H1 (cell line): ENCODE data around the gene SLC7A7. TPM values are rescaled to one million over a fixed set of nuclear protein-coding genes. Genes with fewer than 3 reads are reported as not detected.

Experiments used
- CTCF ChIA-PET: fragments of 300-600 bp; sonication (Branson Sonifier 250); formaldehyde crosslinking; loops from one replicate; lab custom pipeline; 2021; ENCODE audit not compliant: partially characterized antibody; lab: Charles Lee
- POLR2A ChIA-PET: fragments of 300-600 bp; sonication (Branson Sonifier 250); formaldehyde crosslinking; loops from one replicate; lab custom pipeline; 2021; ENCODE audit warnings: inconsistent platforms; ENCODE audit not compliant: partially characterized antibody; lab: Charles Lee
- DNase-seq, 2 experiments: peaks; one replicate each; pipeline versions ENCODE4 v3.0.0 to v3.0.0-alpha.2; 2010 to 2022; ENCODE audit warnings: low spot score in 2 of 2, low read depth in 1 of 2, mixed read lengths in 1 of 2
- FAIRE-seq: peaks from 2 replicates; lab custom pipeline; 2011; peaks lifted over from hg19 to GRCh38; lab: Jason Lieb, UNC
- H2AFZ ChIP-seq: 2 replicates; pipeline ENCODE4 v1.8.1; 2012; ENCODE audit warnings: low read length, inconsistent platforms
- H2AK5ac ChIP-seq: 2 replicates; pipeline ENCODE4 v1.6.1; 2013; ENCODE audit warnings: low read depth, low read length
- H2BK120ac ChIP-seq: replicated peaks from 2 replicates; pipeline ENCODE3; 2013; ENCODE audit warnings: low read depth, low read length, inconsistent platforms
- H2BK12ac ChIP-seq: 2 replicates; pipeline ENCODE4 v1.6.1; 2013; ENCODE audit warnings: low read depth, low read length
- H2BK15ac ChIP-seq: 2 replicates; pipeline ENCODE4 v1.6.1; 2013; ENCODE audit warnings: low read length
- H2BK20ac ChIP-seq: 2 replicates; pipeline ENCODE4 v1.6.1; 2013; ENCODE audit warnings: low read length
- H2BK5ac ChIP-seq: 2 replicates; pipeline ENCODE4 v1.6.1; 2013; ENCODE audit warnings: low read depth, low read length
- H3K14ac ChIP-seq: 2 replicates; pipeline ENCODE4 v1.6.1; 2013; ENCODE audit warnings: inconsistent platforms; ENCODE audit not compliant: insufficient read length
- H3K18ac ChIP-seq: 2 replicates; pipeline ENCODE4 v1.6.1; 2013; ENCODE audit warnings: low read length; ENCODE audit errors: extremely low read depth
- H3K23ac ChIP-seq: 2 replicates; pipeline ENCODE4 v1.6.1; 2013; ENCODE audit warnings: inconsistent platforms; ENCODE audit not compliant: insufficient read length
- H3K23me2 ChIP-seq: 2 replicates; pipeline ENCODE4 v1.6.1; 2013; ENCODE audit warnings: low read depth, low read length
- H3K27ac ChIP-seq: 2 replicates; pipeline ENCODE4 v1.6.1; 2011; ENCODE audit warnings: low read depth, low read length, inconsistent platforms
- H3K27me3 ChIP-seq, 4 experiments: replicated peaks in 1 of 4; 1 replicate in 1 of 4; 2 replicates in 3 of 4; pipeline versions ENCODE4 v1.6.1 to v1.8.1; 2011 to 2013; ENCODE audit warnings: low read length in 3 of 4, mild to moderate bottlenecking in 3 of 4, inconsistent platforms in 2 of 4, mixed read lengths in 2 of 4, moderate library complexity in 1 of 4; ENCODE audit not compliant: control insufficient read depth in 3 of 4, insufficient read depth in 3 of 4; ENCODE audit errors: extremely low read depth in 1 of 4
- H3K36me3 ChIP-seq, 4 experiments: 2 replicates each; pipeline versions ENCODE4 v1.6.1 to v1.8.1; 2011 to 2013; ENCODE audit warnings: mild to moderate bottlenecking in 4 of 4, low read length in 3 of 4, moderate library complexity in 2 of 4, control low read depth in 1 of 4, inconsistent platforms in 1 of 4; ENCODE audit not compliant: insufficient read depth in 4 of 4, control insufficient read depth in 2 of 4
- H3K4ac ChIP-seq: replicated peaks from 2 replicates; pipeline ENCODE3; 2013; ENCODE audit warnings: low read length, low read depth, mixed read lengths, inconsistent platforms; ENCODE audit not compliant: insufficient read length
- H3K4me1 ChIP-seq, 4 experiments: replicated peaks in 1 of 4; 1 replicate in 1 of 4; 2 replicates in 3 of 4; pipeline versions ENCODE4 v1.6.1 to v1.8.1; 2011 to 2013; ENCODE audit warnings: low read length in 3 of 4, inconsistent platforms in 2 of 4, mixed read lengths in 1 of 4; ENCODE audit not compliant: insufficient read depth in 4 of 4, control insufficient read depth in 3 of 4
- H3K4me2 ChIP-seq, 2 experiments: 2 replicates each; pipeline versions ENCODE4 v1.6.1 to v1.8.1; 2011 to 2013; ENCODE audit warnings: low read depth in 2 of 2, low read length in 2 of 2, control low read depth in 1 of 2, inconsistent platforms in 1 of 2, mild to moderate bottlenecking in 1 of 2; ENCODE audit not compliant: insufficient read depth in 1 of 2
- H3K4me3 ChIP-seq, 4 experiments: fragments of 200-600, 300-600 bp in 1 of 4; sonication (generic), shearing (Covaris generic), sonication (Bioruptor Twin) in 1 of 4; 2 replicates each; pipeline versions ENCODE4 v1.5.1 to v1.8.1; 2011 to 2016; ENCODE audit warnings: low read length in 4 of 4, low read depth in 3 of 4, control low read depth in 2 of 4, inconsistent platforms in 2 of 4, mild to moderate bottlenecking in 2 of 4, mixed read lengths in 1 of 4, moderate library complexity in 1 of 4; ENCODE audit not compliant: insufficient read depth in 2 of 4; ENCODE audit errors: extremely low read depth in 1 of 4
- H3K56ac ChIP-seq: replicated peaks from 2 replicates; pipeline ENCODE3; 2013; ENCODE audit warnings: low read depth, mild to moderate bottlenecking, mixed read lengths, low read length, inconsistent platforms; ENCODE audit not compliant: insufficient read length
- H3K79me1 ChIP-seq: 2 replicates; pipeline ENCODE4 v1.6.1; 2013; ENCODE audit warnings: low read depth, low read length, control low read depth
- H3K79me2 ChIP-seq, 2 experiments: 2 replicates each; pipeline versions ENCODE4 v1.6.1 to v1.8.1; 2012 to 2013; ENCODE audit warnings: low read length in 2 of 2, mild to moderate bottlenecking in 2 of 2, inconsistent platforms in 1 of 2; ENCODE audit not compliant: insufficient read depth in 2 of 2, control insufficient read depth in 1 of 2
- H3K9ac ChIP-seq, 4 experiments: replicated peaks in 1 of 4; 1 replicate in 1 of 4; 2 replicates in 3 of 4; pipeline versions ENCODE4 v1.6.1 to v1.8.1; 2011 to 2013; ENCODE audit warnings: low read depth in 3 of 4, low read length in 3 of 4, control low read depth in 2 of 4, mild to moderate bottlenecking in 2 of 4, moderate library complexity in 2 of 4, inconsistent platforms in 1 of 4; ENCODE audit errors: extremely low read depth in 1 of 4
- H3K9me3 ChIP-seq, 2 experiments: 2 replicates each; pipeline versions ENCODE4 v1.6.1 to v1.8.1; 2012 to 2013; ENCODE audit warnings: mild to moderate bottlenecking in 2 of 2, moderate library complexity in 2 of 2, control low read depth in 1 of 2, inconsistent platforms in 1 of 2, low read depth in 1 of 2, low read length in 1 of 2, mixed read lengths in 1 of 2; ENCODE audit not compliant: insufficient read depth in 2 of 2
- H4K20me1 ChIP-seq, 2 experiments: replicated peaks in 1 of 2; 2 replicates each; pipeline versions ENCODE3 to v1.8.1; 2011 to 2013; ENCODE audit warnings: inconsistent platforms in 2 of 2, low read length in 2 of 2, mild to moderate bottlenecking in 1 of 2; ENCODE audit not compliant: insufficient read depth in 2 of 2, control insufficient read depth in 1 of 2
- H4K5ac ChIP-seq: 2 replicates; pipeline ENCODE4 v1.6.1; 2013; ENCODE audit warnings: low read length, low read depth, mixed read lengths, inconsistent platforms; ENCODE audit not compliant: insufficient read length
- H4K8ac ChIP-seq: 2 replicates; pipeline ENCODE4 v1.8.0; 2013; ENCODE audit warnings: mild to moderate bottlenecking, moderate library complexity, low read length, inconsistent platforms; ENCODE audit not compliant: insufficient read depth; ENCODE audit errors: extremely low read depth
- H4K91ac ChIP-seq: replicated peaks from 2 replicates; pipeline ENCODE3; 2013; ENCODE audit warnings: low read length, mixed read lengths, inconsistent platforms; ENCODE audit not compliant: insufficient read length
- ATF3 ChIP-seq: IDR thresholded peaks from 2 replicates; pipeline ENCODE4 v1.6.1; 2011; ENCODE audit warnings: low read depth, mild to moderate bottlenecking, low read length; ENCODE audit not compliant: insufficient read depth
- CEBPB ChIP-seq: IDR thresholded peaks from 2 replicates; pipeline ENCODE4 v1.6.1; 2012; ENCODE audit warnings: low read depth, low read length
- CTBP2 ChIP-seq: IDR thresholded peaks from 2 replicates; pipeline ENCODE4 v1.7.0; 2011; ENCODE audit warnings: borderline replicate concordance, mild to moderate bottlenecking, moderate library complexity, mixed read lengths, low read length; ENCODE audit not compliant: insufficient read depth, insufficient read length
- KDM1A ChIP-seq: fragments of 200-600, 300-600 bp; sonication (generic); IDR thresholded peaks from 2 replicates; pipeline ENCODE4 v1.7.1; 2016; ENCODE audit warnings: mild to moderate bottlenecking, low read length, borderline replicate concordance
- RFX5 ChIP-seq: IDR thresholded peaks from 2 replicates; pipeline ENCODE4 v1.6.1; 2011; ENCODE audit warnings: low read depth, low read length, improper control_type of control experiment, borderline replicate concordance
- RNF2 ChIP-seq: fragments of 200-900, 300-1000 bp; sonication (generic); IDR thresholded peaks from 2 replicates; pipeline ENCODE4 v1.7.1; 2016; ENCODE audit warnings: borderline replicate concordance, low read depth, mild to moderate bottlenecking, antibody characterized with exemption, low read length; ENCODE audit not compliant: poor library complexity, severe bottlenecking; ENCODE audit errors: missing control alignments
- RXRA ChIP-seq: IDR thresholded peaks from 2 replicates; pipeline ENCODE4 v1.6.1; 2011; ENCODE audit warnings: low read depth, mild to moderate bottlenecking, low read length, moderate library complexity; ENCODE audit not compliant: insufficient read depth
- SAP30 ChIP-seq: fragments of 300-600 bp; sonication (generic); IDR thresholded peaks from 2 replicates; pipeline ENCODE4 v1.7.1; 2012; ENCODE audit warnings: low read length, moderate library complexity, mild to moderate bottlenecking, inconsistent platforms; ENCODE audit not compliant: insufficient read depth, insufficient replicate concordance
- SP2 ChIP-seq: IDR thresholded peaks from 2 replicates; pipeline ENCODE4 v1.6.1; 2012; ENCODE audit warnings: mild to moderate bottlenecking, low read length, inconsistent platforms
- SP4 ChIP-seq: IDR thresholded peaks from 2 replicates; pipeline ENCODE4 v1.6.1; 2012; ENCODE audit warnings: low read length, inconsistent platforms
- SRF ChIP-seq: IDR thresholded peaks from 2 replicates; pipeline ENCODE4 v1.6.1; 2011; ENCODE audit warnings: mild to moderate bottlenecking, low read depth, low read length, moderate library complexity
- TAF1 ChIP-seq: IDR thresholded peaks from 2 replicates; pipeline ENCODE4 v1.6.1; 2011; ENCODE audit warnings: mild to moderate bottlenecking, low read depth, low read length
- TBP ChIP-seq: IDR thresholded peaks from 2 replicates; pipeline ENCODE4 v1.6.1; 2011; ENCODE audit warnings: low read depth, low read length, improper control_type of control experiment
- ZNF274 ChIP-seq: IDR thresholded peaks from 2 replicates; pipeline ENCODE4 v1.7.0; 2012; ENCODE audit warnings: low read length, borderline replicate concordance; ENCODE audit errors: extremely low read depth
- WGBS, 2 experiments: shearing (Covaris generic) in 1 of 2; methylation state at CpG; one replicate each; pipeline versions ENCODE4 v1.1.6 to v1.1.7; 2013 to 2015; ENCODE audit warnings: low lambda C conversion rate in 2 of 2, mixed read lengths in 2 of 2, inconsistent platforms in 1 of 2, low coverage in 1 of 2, missing lambda C conversion rate in 1 of 2; ENCODE audit not compliant: insufficient replicate concordance in 2 of 2, insufficient coverage in 1 of 2, insufficient read length in 1 of 2; ENCODE audit errors: extremely low coverage in 1 of 2, missing lambda C conversion rate in 1 of 2; 5-methylcytosine and 5-hydroxymethylcytosine counted together
- polyA plus RNA-seq, 7 experiments: library from polyadenylated mRNA; depleted of rRNA in 3 of 7; stranded (reverse) in 5 of 7; unstranded in 2 of 7; fragments of >200 nt in 5 of 7; fragments of 200-250 nt in 2 of 7; gene quantifications; 1 replicate in 5 of 7; 2 replicates in 1 of 7; 4 replicates in 1 of 7; pipeline versions ENCODE4 v1.2.1 to v1.2.3, GENCODE V29; 2011 to 2013; ENCODE audit warnings: missing spikeins in 2 of 7, mixed read lengths in 2 of 7
- total RNA-seq: library from RNA; stranded (reverse); fragmentation: NEBNext Ultra II Directional; extraction: Animal tissue kit (Norgen Biotek cat#: 25700); gene quantifications from 2 replicates; pipeline ENCODE4 v1.2.1, GENCODE V29; 2021

Gene SLC7A7
- total and polyA plus RNA-seq, 2 of the 8 experiments (the other 6 are each of a cell fraction or from before 2014, with no cell fraction given), result 5.8 to 14.9 TPM

GRCh38 chr14:22793976-22794375 lies 21.3 kb downstream of the SLC7A7 start:
- Histone ChIP-seq H3K4me2 (no peak overlapping the region), H3K23ac (no peak overlapping the region), H3K79me1 (no peaks in the 10 kb centered on the region), H2BK20ac (no peak overlapping the region), H3K23me2 (no peaks in the 10 kb centered on the region), H2AFZ (no peak overlapping the region), H3K4me1 (peaks cover 2 to 11% (median 6%) of the 10 kb centered on the region in 4 experiments), H2BK12ac (no peak overlapping the region), H4K5ac (no peak overlapping the region), H3K36me3 (no peaks in the 10 kb centered on the region), H3K9me3 (peaks cover 0 to 4% of the 10 kb centered on the region in 2 experiments; a peak in 1 of 4 replicates), H3K4ac (no peak overlapping the region), H3K27ac (no peak overlapping the region), H3K18ac (no peak overlapping the region), H2AK5ac (no peak overlapping the region), H4K8ac (no peak overlapping the region), H3K4me3 (no peak overlapping the region), H2BK5ac (no peak overlapping the region), H3K9ac (no peak overlapping the region), H3K14ac (no peak overlapping the region), H2BK15ac (no peak overlapping the region), H3K79me2 (no peaks in the 10 kb centered on the region), H4K20me1 (no peaks in the 10 kb centered on the region), H2BK120ac (no peak overlapping the region), H3K27me3 (no peaks in the 10 kb centered on the region), H4K91ac (no peak overlapping the region), H3K56ac (no peak overlapping the region)
- DNase-seq (no peak), FAIRE-seq (no peak)
- POLR2A ChIA-PET, result no interaction called here
- CTCF ChIA-PET, result interaction anchor here (0.6 to 53.1 kb wide), 8 partner anchors 10 to 136 kb away, joined by 3 to 1562 read pairs (median 4); partner anchors contain the start of genes LRP10, MMP14 and REM2
- WGBS, 2 experiments, result 73% methylated on average over 5 of the region's 5 CpGs; no CpG with 5 or more reads in 1 of the 2 experiments
- TF ChIP-seq SRF, result no peak
- TF ChIP-seq SP2, result no peak
- TF ChIP-seq RXRA, result no peak
- no peak for TF ChIP-seq ATF3
- TF ChIP-seq CEBPB, result no peak
- no peak for TF ChIP-seq SAP30
- no peak for TF ChIP-seq TAF1
- no peak for TF ChIP-seq TBP
- no peak for TF ChIP-seq ZNF274
- no peak for TF ChIP-seq RFX5
- TF ChIP-seq CTBP2, result no peak
- no peak for TF ChIP-seq KDM1A
- no peak for TF ChIP-seq RNF2
- no peak for TF ChIP-seq SP4
